IMR-90 (cell line): ENCODE results near the gene ARL4C. TPM values are rescaled to one million over a fixed set of nuclear protein-coding genes. Genes with fewer than 3 reads are reported as not detected.

Source experiments
- ATAC-seq: fragments of 200-7000 bp; cut with Tn5 transposase; 2 replicates; pipeline ENCODE4 v1.9.1; 2020; ENCODE audit warnings: low read depth, mild to moderate bottlenecking, moderate library complexity
- BruUV-seq: library from RNA; stranded (reverse); fragments of 400-500 nt; replicated peaks from 2 replicates; lab custom pipeline; 2021; lab: Mats Ljungman, UMichigan
- CTCF ChIA-PET: fragments of 300-600 bp; formaldehyde crosslinking; extraction: SDS; loops from one replicate; lab custom pipeline; 2021; ENCODE audit warnings: antibody characterized with exemption; lab: Yijun Ruan, JAX
- POLR2A ChIA-PET: fragments of 300-600 bp; sonication (Branson Sonifier 250); formaldehyde crosslinking; loops from one replicate; lab custom pipeline; 2022; ENCODE audit warnings: antibody characterized with exemption; ENCODE audit not compliant: unreplicated experiment; lab: Charles Lee
- DNase-seq: peaks from one replicate; pipeline ENCODE4 v3.0.0; 2013
- H2AFZ ChIP-seq: replicated peaks from 2 replicates; pipeline ENCODE3; 2013; ENCODE audit warnings: low read length, mild to moderate bottlenecking; ENCODE audit not compliant: poor library complexity
- H2AK5ac ChIP-seq: 2 replicates; pipeline ENCODE4 v1.6.1; 2013; ENCODE audit warnings: low read depth, low read length, inconsistent platforms
- H2AK9ac ChIP-seq: replicated peaks from 2 replicates; pipeline ENCODE3; 2013; ENCODE audit warnings: mild to moderate bottlenecking, low read depth, low read length, moderate library complexity; ENCODE audit not compliant: poor library complexity
- H2BK120ac ChIP-seq: 2 replicates; pipeline ENCODE4 v1.6.1; 2013; ENCODE audit warnings: low read depth, low read length, inconsistent platforms
- H2BK15ac ChIP-seq: 3 replicates; pipeline ENCODE4 v1.6.1; 2013; ENCODE audit warnings: low read depth, low read length, inconsistent platforms
- H2BK20ac ChIP-seq: 2 replicates; pipeline ENCODE4 v1.6.1; 2013; ENCODE audit warnings: low read depth, mild to moderate bottlenecking, inconsistent platforms, low read length, moderate library complexity
- H2BK5ac ChIP-seq: 2 replicates; pipeline ENCODE4 v1.6.1; 2013; ENCODE audit warnings: mild to moderate bottlenecking, low read depth, low read length, inconsistent platforms; ENCODE audit not compliant: poor library complexity, severe bottlenecking
- H3K14ac ChIP-seq: replicated peaks from 2 replicates; pipeline ENCODE4 v1.6.1; 2013; ENCODE audit warnings: low read depth, low read length, inconsistent platforms
- H3K18ac ChIP-seq: 2 replicates; pipeline ENCODE4 v1.6.1; 2013; ENCODE audit warnings: low read depth, low read length, control low read depth
- H3K23ac ChIP-seq: 2 replicates; pipeline ENCODE4 v1.6.1; 2013; ENCODE audit warnings: low read depth, low read length, inconsistent platforms
- H3K27ac ChIP-seq: 2 replicates; pipeline ENCODE4 v1.5.1; 2013; ENCODE audit warnings: mild to moderate bottlenecking, control low read depth, low read length; ENCODE audit not compliant: insufficient read depth
- H3K27me3 ChIP-seq: 2 replicates; pipeline ENCODE4 v1.6.1; 2013; ENCODE audit warnings: low read length; ENCODE audit not compliant: control insufficient read depth, insufficient read depth
- H3K36me3 ChIP-seq: 2 replicates; pipeline ENCODE4 v1.6.1; 2013; ENCODE audit warnings: low read length, mixed read lengths; ENCODE audit not compliant: control insufficient read depth, insufficient read depth
- H3K4ac ChIP-seq: 2 replicates; pipeline ENCODE4 v1.6.1; 2013; ENCODE audit warnings: low read depth, low read length, inconsistent platforms
- H3K4me1 ChIP-seq: 2 replicates; pipeline ENCODE4 v1.6.1; 2013; ENCODE audit warnings: low read length, mixed read lengths; ENCODE audit not compliant: control insufficient read depth, insufficient read depth
- H3K4me2 ChIP-seq: 2 replicates; pipeline ENCODE4 v1.6.1; 2013; ENCODE audit warnings: low read depth, mild to moderate bottlenecking, control low read depth, low read length, moderate library complexity
- H3K4me3 ChIP-seq: 2 replicates; pipeline ENCODE4 v1.5.1; 2013; ENCODE audit warnings: low read depth, mild to moderate bottlenecking, control low read depth, low read length, moderate library complexity; ENCODE audit not compliant: insufficient read depth
- H3K56ac ChIP-seq: 2 replicates; pipeline ENCODE4 v1.6.1; 2013; ENCODE audit warnings: low read length, inconsistent platforms; ENCODE audit not compliant: insufficient read depth; ENCODE audit errors: extremely low read depth
- H3K79me1 ChIP-seq, 2 experiments: 2 replicates each; pipeline ENCODE4 v1.6.1; 2013; ENCODE audit warnings: low read length in 2 of 2, inconsistent platforms in 1 of 2, low read depth in 1 of 2
- H3K9ac ChIP-seq: 2 replicates; pipeline ENCODE4 v1.6.1; 2013; ENCODE audit warnings: low read depth, low read length, control low read depth
- H3K9me1 ChIP-seq: 2 replicates; pipeline ENCODE4 v1.6.1; 2013; ENCODE audit warnings: low read length, inconsistent platforms; ENCODE audit not compliant: insufficient read depth
- H3K9me3 ChIP-seq: 2 replicates; pipeline ENCODE4 v1.6.1; 2013; ENCODE audit warnings: low read length; ENCODE audit not compliant: control insufficient read depth, insufficient read depth
- H4K20me1 ChIP-seq: 2 replicates; pipeline ENCODE4 v1.6.1; 2013; ENCODE audit warnings: low read length, inconsistent platforms; ENCODE audit not compliant: insufficient read depth
- H4K5ac ChIP-seq: 2 replicates; pipeline ENCODE4 v1.6.1; 2013; ENCODE audit warnings: mild to moderate bottlenecking, low read depth, low read length, control low read depth
- H4K8ac ChIP-seq, 2 experiments: 2 replicates each; pipeline ENCODE4 v1.6.1; 2013; ENCODE audit warnings: low read depth in 2 of 2, low read length in 2 of 2, control low read depth in 1 of 2, inconsistent platforms in 1 of 2
- H4K91ac ChIP-seq: 2 replicates; pipeline ENCODE4 v1.6.1; 2013; ENCODE audit warnings: low read depth, low read length, inconsistent platforms; ENCODE audit not compliant: insufficient read depth
- BHLHE40 ChIP-seq: fragments of 150-350 bp; IDR thresholded peaks from 2 replicates; pipeline ENCODE4 v1.6.1; 2016; ENCODE audit warnings: mild to moderate bottlenecking, low read depth, low read length
- CHD1 ChIP-seq: IDR thresholded peaks from 2 replicates; pipeline ENCODE4 v1.6.1; 2012; ENCODE audit warnings: low read depth, low read length, improper control_type of control experiment
- FOS ChIP-seq: fragments of 150-350 bp; IDR thresholded peaks from 2 replicates; pipeline ENCODE4 v1.6.1; 2016; ENCODE audit warnings: low read depth, low read length
- MAFK ChIP-seq: IDR thresholded peaks from 2 replicates; pipeline ENCODE4 v1.6.1; 2012; ENCODE audit warnings: low read depth, low read length, improper control_type of control experiment
- MAZ ChIP-seq: IDR thresholded peaks from 2 replicates; pipeline ENCODE4 v1.6.1; 2012; ENCODE audit warnings: low read depth, mild to moderate bottlenecking, low read length, improper control_type of control experiment, moderate library complexity, borderline replicate concordance
- MXI1 ChIP-seq: IDR thresholded peaks from 2 replicates; pipeline ENCODE4 v1.6.1; 2012; ENCODE audit warnings: low read depth, mild to moderate bottlenecking, low read length, moderate library complexity, borderline replicate concordance
- NFE2L2 ChIP-seq: fragments of 150-350 bp; IDR thresholded peaks from 2 replicates; pipeline ENCODE4 v1.6.1; 2016; ENCODE audit warnings: low read depth, mild to moderate bottlenecking, low read length
- RAD21 ChIP-seq: IDR thresholded peaks from 2 replicates; pipeline ENCODE4 v1.6.1; 2012; ENCODE audit warnings: low read length, improper control_type of control experiment
- RCOR1 ChIP-seq: IDR thresholded peaks from 2 replicates; pipeline ENCODE4 v1.6.1; 2012; ENCODE audit warnings: mild to moderate bottlenecking, low read length, improper control_type of control experiment; ENCODE audit not compliant: insufficient replicate concordance
- RFX5 ChIP-seq: IDR thresholded peaks from 2 replicates; pipeline ENCODE4 v1.8.0; 2012; ENCODE audit warnings: low read depth, mild to moderate bottlenecking, low read length, moderate library complexity
- SMC3 ChIP-seq: fragments of 150-350 bp; IDR thresholded peaks from 2 replicates; pipeline ENCODE4 v1.6.1; 2016; ENCODE audit warnings: low read depth, mild to moderate bottlenecking, antibody characterized with exemption, low read length, moderate library complexity
- WGBS, 2 experiments: methylation state at CpG; one replicate each; pipeline versions ENCODE4 v1.1.5 to v1.1.7; 2013; ENCODE audit warnings: missing lambda C conversion rate in 2 of 2; ENCODE audit not compliant: insufficient read length in 1 of 2; ENCODE audit errors: extremely low coverage in 2 of 2; 5-methylcytosine and 5-hydroxymethylcytosine counted together
- dilution Hi-C: fragments of 300-500 bp; cut with HindIII; formaldehyde crosslinking; loops from one replicate; pipeline ENCODE4 v1.14.3; 2018; ENCODE audit warnings: low sequenced_read_pairs; ENCODE audit not compliant: unreplicated experiment
- in situ Hi-C: fragments of 300-500 bp; cut with MboI; formaldehyde crosslinking; loops from 3 replicates; pipeline ENCODE4 v1.14.3; 2019; ENCODE audit warnings: low sequenced_read_pairs, inconsistent platforms, mixed read lengths
- intact Hi-C: fragments of 100-400 bp; cut with micrococcal nuclease; formaldehyde crosslinking; loops from 2 replicates; pipeline ENCODE4 v1.10.0; 2022
- polyA plus RNA-seq, 3 experiments: library from polyadenylated mRNA; depleted of rRNA; stranded (reverse); fragments of >200 nt; gene quantifications; 2 replicates each; pipeline ENCODE4 v1.2.3, GENCODE V29; 2012; ENCODE audit warnings: low replicate concordance in 1 of 3
- total RNA-seq: library from RNA; depleted of rRNA; stranded (reverse); fragments of >200 nt; gene quantifications from 2 replicates; pipeline ENCODE4 v1.2.3, GENCODE V29; 2012
- TF ChIP-seq, protein P1 (sequence below): conservative IDR thresholded peaks from 2 replicates; pipeline ENCODE4 v1.5.1; 2012; ENCODE audit warnings: mild to moderate bottlenecking, low read depth, low read length, improper control_type of control experiment
- TF ChIP-seq, protein P2 (sequence below): fragments of 150-350 bp; IDR thresholded peaks from 2 replicates; pipeline ENCODE4 v1.6.1; 2016; ENCODE audit warnings: low read depth, mild to moderate bottlenecking, low read length, moderate library complexity, borderline replicate concordance

Gene ARL4C
- total and polyA plus RNA-seq, 2 of the 4 experiments (the other 2 are of a cell fraction) = 7.7 to 8.2 TPM

GRCh38 chr2:234494361-234495250, 2.3 kb downstream of the ARL4C start:
- H3K56ac ChIP-seq = 0 out of 2 replicates have a peak overlapping the region, but pooled peaks have one; percentile 19
- no peak overlapping the region for H2AFZ ChIP-seq
- DNase-seq (peak; percentile 66), ATAC-seq (no peak)
- CTCF ChIA-PET = interaction anchor here (1.0 kb wide), 1 partner anchor 45 kb away, joined by 3 read pairs; no protein-coding TSS in a partner anchor
- intact Hi-C loops (loop anchor here (2.0 to 10.0 kb wide), 3 partner anchors 50 to 130 kb away; no protein-coding TSS in a partner anchor), dilution Hi-C loops (no loop called here), in situ Hi-C loops (loop anchor here (10.0 kb wide), 1 partner anchor 210 kb away; no protein-coding TSS in a partner anchor)
- H4K5ac ChIP-seq = no peak overlapping the region
- peak overlapping the region; percentile 84 for H3K4me3 ChIP-seq
- H4K91ac ChIP-seq = no peak overlapping the region
- H2AK5ac ChIP-seq = no peak overlapping the region
- BruUV-seq = TSS peak; percentile 64
- POLR2A ChIA-PET = no interaction called here
- no peak overlapping the region for H4K8ac ChIP-seq
- peak overlapping the region; percentile 23 for H3K4ac ChIP-seq
- no peak overlapping the region for H2BK15ac ChIP-seq
- H3K9me3 ChIP-seq = no peaks in the 10 kb centered on the region
- no peak overlapping the region for H2BK5ac ChIP-seq
- 0 out of 2 replicates have a peak overlapping the region, but pooled peaks have one; percentile 19 for H3K23ac ChIP-seq
- H2BK120ac ChIP-seq = 0 out of 2 replicates have a peak overlapping the region, but pooled peaks have one; percentile 28
- 0 out of 2 replicates have a peak, but pooled peaks cover 3% of the 10 kb centered on the region for H3K9me1 ChIP-seq
- 17% methylated on average over 1 of the region's 9 CpGs; no CpG with 5 or more reads in 1 of the 2 experiments for WGBS, 2 experiments
- no peak overlapping the region for H2AK9ac ChIP-seq
- peaks cover 21 to 44% of the 10 kb centered on the region in 2 experiments for H3K79me1 ChIP-seq
- H3K36me3 ChIP-seq = no peaks in the 10 kb centered on the region
- H3K4me2 ChIP-seq = peak overlapping the region; percentile 82
- H3K27ac ChIP-seq = no peak overlapping the region
- H3K14ac ChIP-seq = peak overlapping the region; percentile 69
- H3K27me3 ChIP-seq = no peaks in the 10 kb centered on the region
- H3K18ac ChIP-seq = peak overlapping the region; percentile 1; the same call in 1 of the 2 replicates
- H3K4me1 ChIP-seq = peaks cover 5% of the 10 kb centered on the region
- H3K9ac ChIP-seq = peak overlapping the region; percentile 77; the same call in 1 of the 2 replicates
- H4K20me1 ChIP-seq = peaks cover 5% of the 10 kb centered on the region; the same call in 1 of the 2 replicates
- no peak overlapping the region for H2BK20ac ChIP-seq
- no peak for TF ChIP-seq RAD21
- no peak for TF ChIP-seq FOS
- TF ChIP-seq RFX5 = no peak
- no peak for TF ChIP-seq SMC3
- TF ChIP-seq MAZ = no peak
- TF ChIP-seq MAFK = no peak
- TF ChIP-seq CHD1 = no peak
- TF ChIP-seq RCOR1 = no peak
- TF ChIP-seq, protein P1, sequence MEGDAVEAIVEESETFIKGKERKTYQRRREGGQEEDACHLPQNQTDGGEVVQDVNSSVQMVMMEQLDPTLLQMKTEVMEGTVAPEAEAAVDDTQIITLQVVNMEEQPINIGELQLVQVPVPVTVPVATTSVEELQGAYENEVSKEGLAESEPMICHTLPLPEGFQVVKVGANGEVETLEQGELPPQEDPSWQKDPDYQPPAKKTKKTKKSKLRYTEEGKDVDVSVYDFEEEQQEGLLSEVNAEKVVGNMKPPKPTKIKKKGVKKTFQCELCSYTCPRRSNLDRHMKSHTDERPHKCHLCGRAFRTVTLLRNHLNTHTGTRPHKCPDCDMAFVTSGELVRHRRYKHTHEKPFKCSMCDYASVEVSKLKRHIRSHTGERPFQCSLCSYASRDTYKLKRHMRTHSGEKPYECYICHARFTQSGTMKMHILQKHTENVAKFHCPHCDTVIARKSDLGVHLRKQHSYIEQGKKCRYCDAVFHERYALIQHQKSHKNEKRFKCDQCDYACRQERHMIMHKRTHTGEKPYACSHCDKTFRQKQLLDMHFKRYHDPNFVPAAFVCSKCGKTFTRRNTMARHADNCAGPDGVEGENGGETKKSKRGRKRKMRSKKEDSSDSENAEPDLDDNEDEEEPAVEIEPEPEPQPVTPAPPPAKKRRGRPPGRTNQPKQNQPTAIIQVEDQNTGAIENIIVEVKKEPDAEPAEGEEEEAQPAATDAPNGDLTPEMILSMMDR = no peak
- TF ChIP-seq NFE2L2 = no peak
- TF ChIP-seq MXI1 = no peak
- TF ChIP-seq, protein P2, sequence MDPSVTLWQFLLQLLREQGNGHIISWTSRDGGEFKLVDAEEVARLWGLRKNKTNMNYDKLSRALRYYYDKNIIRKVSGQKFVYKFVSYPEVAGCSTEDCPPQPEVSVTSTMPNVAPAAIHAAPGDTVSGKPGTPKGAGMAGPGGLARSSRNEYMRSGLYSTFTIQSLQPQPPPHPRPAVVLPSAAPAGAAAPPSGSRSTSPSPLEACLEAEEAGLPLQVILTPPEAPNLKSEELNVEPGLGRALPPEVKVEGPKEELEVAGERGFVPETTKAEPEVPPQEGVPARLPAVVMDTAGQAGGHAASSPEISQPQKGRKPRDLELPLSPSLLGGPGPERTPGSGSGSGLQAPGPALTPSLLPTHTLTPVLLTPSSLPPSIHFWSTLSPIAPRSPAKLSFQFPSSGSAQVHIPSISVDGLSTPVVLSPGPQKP = no peak
- TF ChIP-seq BHLHE40 = no peak
